Transverse colon (tissue), 4 donors: ENCODE results near the gene PDE9A. TPM values are rescaled to one million over a fixed set of nuclear protein-coding genes. Genes with fewer than 3 reads are reported as not detected.

Experiments used
- DNase-seq: peaks from one replicate; pipeline ENCODE4 v3.0.0-alpha.2; 2019
- H3K27ac ChIP-seq, 4 donors: fragments of 200-600 bp; sonication (generic); 2 replicates each; pipeline ENCODE4 v1.5.1; 2016 to 2018; ENCODE audit warnings: inconsistent platforms in 4 of 4
- H3K27me3 ChIP-seq: fragments of 200-600 bp; sonication (generic); 2 replicates; pipeline ENCODE4 v1.5.1; 2017; ENCODE audit warnings: inconsistent platforms
- H3K36me3 ChIP-seq, 4 donors: fragments of 200-600 bp; sonication (generic); 2 replicates each; pipeline ENCODE4 v1.5.1; 2017 to 2019; ENCODE audit warnings: inconsistent platforms in 4 of 4
- H3K4me1 ChIP-seq, 4 donors: fragments of 200-600 bp; sonication (generic); 2 replicates each; pipeline ENCODE4 v1.5.1; 2017 to 2020; ENCODE audit warnings: inconsistent platforms in 4 of 4
- H3K4me3 ChIP-seq, 4 donors: fragments of 200-600 bp; sonication (generic); 1 replicate in 1 of 4; 2 replicates in 3 of 4; pipeline versions ENCODE4 v1.5.1 to v1.6.1; 2017 to 2019; ENCODE audit warnings: inconsistent platforms in 4 of 4
- H3K9me3 ChIP-seq, 2 donors: fragments of 200-600 bp; sonication (generic); 2 replicates each; pipeline ENCODE4 v1.5.1; 2017 to 2019; ENCODE audit warnings: inconsistent platforms in 2 of 2
- CTCF ChIP-seq, 5 experiments: fragments of 200-600 bp in 3 of 5; fragments of 450-650 bp in 2 of 5; sonication (generic) in 3 of 5; IDR thresholded peaks; 1 replicate in 2 of 5; 2 replicates in 3 of 5; pipeline ENCODE4 v1.5.1; 2016 to 2017; ENCODE audit warnings: antibody characterized with exemption in 5 of 5, inconsistent platforms in 3 of 5, mild to moderate bottlenecking in 2 of 5, moderate library complexity in 1 of 5
- EP300 ChIP-seq: sonication (generic); formaldehyde crosslinking; IDR thresholded peaks from one replicate; pipeline ENCODE4 v1.6.1; 2017; ENCODE audit warnings: antibody characterized with exemption, low read depth
- POLR2A ChIP-seq: fragments of 450-650 bp; IDR thresholded peaks from one replicate; pipeline ENCODE4 v1.6.1; 2016; ENCODE audit warnings: antibody characterized with exemption, mild to moderate bottlenecking, moderate library complexity
- POLR2AphosphoS5 ChIP-seq, 3 donors: sonication (generic); formaldehyde crosslinking; IDR thresholded peaks; one replicate each; pipeline ENCODE4 v1.6.1; 2016; ENCODE audit warnings: antibody characterized with exemption in 3 of 3
- WGBS, 2 donors: methylation state at CpG; one replicate each; pipeline ENCODE4 v1.1.5; 2018; ENCODE audit warnings: low coverage in 1 of 2; 5-methylcytosine and 5-hydroxymethylcytosine counted together
- in situ Hi-C, 4 donors: fragments of 200-750 bp; cut with MboI; loops; one replicate each; pipeline versions ENCODE4 v1.15.0 to v1.15.1; 2017; ENCODE audit warnings: low sequenced_read_pairs in 3 of 4, low pct_ligation_motif_present in 1 of 4, low pct_unique_long_range_greater_than_20kb in 1 of 4
- intact Hi-C: fragments of 100-400 bp; cut with DNase I; formaldehyde crosslinking; loops from one replicate; pipeline ENCODE4 v1.15.1; 2023; ENCODE audit warnings: low total_unique reads
- total RNA-seq, 4 donors: library from RNA; depleted of rRNA; stranded (reverse); fragments of >200 nt; gene quantifications; one replicate each; pipeline ENCODE4 v1.1.0, GENCODE V29; 2016

PDE9A gene
- total RNA-seq, 4 donors from 2014 or later = 65.7 to 673 (median 364) TPM

- Histone ChIP-seq H3K4me1 (peaks cover 0 to 20% (median 9%) of the 10 kb centered on the region in 4 donors), H3K36me3 (no peaks in the 10 kb centered on the region)
- intact Hi-C loops = no loop called here
These were observed 23.4 kb downstream of the PDE9A start for GRCh38 chr21:42676808-42677207.

GRCh38 chr21:42677339-42678321 is 24.2 kb downstream of the PDE9A start:
- in situ Hi-C loops = no loop called here

More at GRCh38 chr21:42676808-42677207, 23.4 kb downstream of the PDE9A start:
- Histone ChIP-seq H3K27ac (no peak overlapping the region), H3K9me3 (no peaks in the 10 kb centered on the region), H3K4me3 (no peak overlapping the region), H3K27me3 (no peaks in the 10 kb centered on the region)
- no peak for DNase-seq
- 90 to 100% methylated on average over 2 to 8 of the region's 8 CpGs for WGBS, 2 donors
- no peak for TF ChIP-seq POLR2A
- in situ Hi-C loops = no loop called here

GRCh38 chr21:42678618-42679295 is 25.3 kb downstream of the PDE9A start:
- Histone ChIP-seq H3K4me1 (peaks cover 0 to 13% (median 6%) of the 10 kb centered on the region in 4 donors), H3K27ac (no peak overlapping the region), H3K9me3 (no peaks in the 10 kb centered on the region), H3K36me3 (no peaks in the 10 kb centered on the region), H3K27me3 (no peaks in the 10 kb centered on the region), H3K4me3 (no peak overlapping the region)
- in situ Hi-C loops = no loop called here
- intact Hi-C loops = no loop called here
- TF ChIP-seq CTCF (IDR thresholded peaks at IDR 0.05) (no peak), EP300 (no peak), POLR2AphosphoS5 (IDR thresholded peaks at IDR 0.05) (no peak), POLR2A (no peak)
- no peak for DNase-seq
- 86 to 91% methylated on average over 5 to 20 of the region's 23 CpGs for WGBS, 2 donors

More at GRCh38 chr21:42677339-42678321, 24.2 kb downstream of the PDE9A start:
- intact Hi-C loops = no loop called here
- Histone ChIP-seq H3K9me3 (no peaks in the 10 kb centered on the region), H3K27ac (no peak overlapping the region), H3K4me1 (peaks cover 0 to 19% (median 6%) of the 10 kb centered on the region in 4 donors), H3K4me3 (no peak overlapping the region), H3K27me3 (no peaks in the 10 kb centered on the region), H3K36me3 (no peaks in the 10 kb centered on the region)
- DNase-seq = no peak
- no peak for TF ChIP-seq CTCF (IDR thresholded peaks at IDR 0.05)
- TF ChIP-seq EP300 = no peak
- TF ChIP-seq POLR2AphosphoS5 (IDR thresholded peaks at IDR 0.05) = no peak
- TF ChIP-seq POLR2A = no peak
- 67 to 68% methylated on average over 12 to 20 of the region's 20 CpGs for WGBS, 2 donors

GRCh38 chr21:42679319-42680057 is 26.1 kb downstream of the PDE9A start:
- Histone ChIP-seq H3K27ac (no peak overlapping the region), H3K27me3 (no peaks in the 10 kb centered on the region), H3K9me3 (no peaks in the 10 kb centered on the region), H3K4me3 (no peak overlapping the region), H3K36me3 (no peaks in the 10 kb centered on the region), H3K4me1 (peaks cover 0 to 13% (median 6%) of the 10 kb centered on the region in 4 donors)
- no peak for DNase-seq
- intact Hi-C loops = no loop called here
- no peak for TF ChIP-seq EP300
- no peak for TF ChIP-seq POLR2AphosphoS5 (IDR thresholded peaks at IDR 0.05)
- TF ChIP-seq CTCF (IDR thresholded peaks at IDR 0.05) = no peak
- no peak for TF ChIP-seq POLR2A
- in situ Hi-C loops = no loop called here
- WGBS, 2 donors = 89% methylated on average over 21 of the region's 22 CpGs; no CpG with 5 or more reads in 1 of the 2 donors
